K562 (cell line): ENCODE data around the gene PSMB8. TPM values are rescaled to one million over a fixed set of nuclear protein-coding genes. Genes with fewer than 3 reads are reported as not detected.
A peak's percentile ranks its signal among the peaks of the same experiment; 100 is the strongest.

Source experiments
- ASH1L ChIP-seq: fragments of 450-650 bp; IDR thresholded peaks from 2 replicates; pipeline ENCODE4 v1.6.1; 2018; ENCODE audit warnings: borderline replicate concordance, mild to moderate bottlenecking, low read depth; ENCODE audit not compliant: partially characterized antibody
- ATF1 ChIP-seq, 2 experiments: fragments of 450-650 bp in 1 of 2; IDR thresholded peaks; 2 replicates each; pipeline ENCODE4 v1.6.1; 2016; ENCODE audit warnings: missing compliant biosample characterization in 1 of 2, missing genetic modification characterization in 1 of 2
- BACH1 ChIP-seq: fragments of 200-800 bp; sonication (Bioruptor generic); IDR thresholded peaks from 2 replicates; pipeline ENCODE4 v1.6.1; 2016; ENCODE audit warnings: missing genetic modification characterization, missing compliant biosample characterization
- BCOR ChIP-seq: fragments of 450-650 bp; IDR thresholded peaks from 2 replicates; pipeline ENCODE4 v1.6.1; 2016
- CREM ChIP-seq: IDR thresholded peaks from 2 replicates; pipeline ENCODE4 v1.6.1; 2014; ENCODE audit warnings: antibody characterized with exemption, low read depth
- GTF2F1 ChIP-seq: IDR thresholded peaks from 2 replicates; pipeline ENCODE4 v1.6.1; 2011; ENCODE audit warnings: low read depth, low read length, improper control_type of control experiment
- MAFK ChIP-seq: IDR thresholded peaks from 2 replicates; pipeline ENCODE4 v1.6.1; 2011; ENCODE audit warnings: low read length, improper control_type of control experiment
- RBM25 ChIP-seq: fragments of 200-400 bp; formaldehyde crosslinking; IDR thresholded peaks from 2 replicates; pipeline ENCODE4 v1.6.1; 2018; ENCODE audit warnings: low read length, low read depth, moderate library complexity; ENCODE audit not compliant: severe bottlenecking
- RFX5 ChIP-seq: IDR thresholded peaks from 2 replicates; pipeline ENCODE4 v1.6.1; 2011; ENCODE audit warnings: low read depth, mild to moderate bottlenecking, improper control_type of control experiment, low read length
- SRSF1 ChIP-seq: fragments of 200-400 bp; formaldehyde crosslinking; IDR thresholded peaks from 2 replicates; pipeline ENCODE4 v1.6.1; 2017; ENCODE audit warnings: mild to moderate bottlenecking, low read depth, low read length, moderate library complexity
- STAG1 ChIP-seq: sonication (generic); formaldehyde crosslinking; IDR thresholded peaks from 2 replicates; pipeline ENCODE4 v1.5.0; 2020; ENCODE audit warnings: missing genetic modification reagents, borderline replicate concordance
- TBP ChIP-seq: optimal IDR thresholded peaks from 2 replicates; pipeline ENCODE3; 2011; ENCODE audit warnings: low read depth, low read length, improper control_type of control experiment
- ZNF445 ChIP-seq: fragments of 250-450 bp; sonication (Bioruptor Pico); IDR thresholded peaks from 2 replicates; pipeline ENCODE4 v1.4.0; 2020; ENCODE audit warnings: low read depth, mild to moderate bottlenecking, moderate library complexity
- ZSCAN29 ChIP-seq: fragments of 450-650 bp; IDR thresholded peaks from 2 replicates; pipeline ENCODE4 v1.6.1; 2017
- polyA plus RNA-seq, 8 experiments: library from polyadenylated mRNA; depleted of rRNA in 4 of 8; stranded (reverse) in 5 of 8; unstranded in 3 of 8; fragments of >200 nt; fragmentation: Nextera tagmentation in 2 of 8; fragmentation: Illumina TruSeq in 1 of 8; extraction: Ambion mirVana in 2 of 8; extraction: Trizol in 1 of 8; gene quantifications; 2 replicates each; pipeline versions ENCODE4 v1.2.1 to v1.2.3, GENCODE V29; 2011 to 2014; ENCODE audit warnings: inconsistent platforms in 1 of 8, missing spikeins in 1 of 8
- total RNA-seq, 7 experiments: library from RNA; depleted of rRNA in 6 of 7; stranded (reverse); fragments of >200 nt in 6 of 7; fragmentation: Illumina TruSeq in 2 of 7; extraction: Trizol in 2 of 7; gene quantifications; 2 replicates each; pipeline versions ENCODE4 v1.2.1 to v1.2.3, GENCODE V29; 2011 to 2021; ENCODE audit warnings: low replicate concordance in 1 of 7
- TF ChIP-seq, protein P1 (sequence below): fragments of 450-650 bp; IDR thresholded peaks from 2 replicates; pipeline ENCODE4 v1.6.1; 2016; ENCODE audit warnings: mild to moderate bottlenecking, moderate library complexity
- TF ChIP-seq, protein P2 (sequence below), 2 experiments: fragments of 450-650 bp in 1 of 2; sonication (generic) in 1 of 2; formaldehyde crosslinking in 1 of 2; IDR thresholded peaks in 1 of 2; conservative IDR thresholded peaks in 1 of 2; 2 replicates each; pipeline versions ENCODE4 v1.6.1 to v1.8.1; 2016 to 2023; ENCODE audit warnings: mild to moderate bottlenecking in 2 of 2, moderate library complexity in 2 of 2, inconsistent platforms in 1 of 2, missing genetic modification reagents in 1 of 2
- TF ChIP-seq, protein P3 (sequence below): fragments of 450-650 bp; IDR thresholded peaks from 2 replicates; pipeline ENCODE4 v1.6.1; 2016; ENCODE audit warnings: low read depth, mild to moderate bottlenecking, moderate library complexity

PSMB8 gene
- total and polyA plus RNA-seq, 9 of the 15 experiments (the other 6 are each of a cell fraction or from before 2014, with no cell fraction given): 0.71 to 4.0 (median 2.4) TPM

DNA sequence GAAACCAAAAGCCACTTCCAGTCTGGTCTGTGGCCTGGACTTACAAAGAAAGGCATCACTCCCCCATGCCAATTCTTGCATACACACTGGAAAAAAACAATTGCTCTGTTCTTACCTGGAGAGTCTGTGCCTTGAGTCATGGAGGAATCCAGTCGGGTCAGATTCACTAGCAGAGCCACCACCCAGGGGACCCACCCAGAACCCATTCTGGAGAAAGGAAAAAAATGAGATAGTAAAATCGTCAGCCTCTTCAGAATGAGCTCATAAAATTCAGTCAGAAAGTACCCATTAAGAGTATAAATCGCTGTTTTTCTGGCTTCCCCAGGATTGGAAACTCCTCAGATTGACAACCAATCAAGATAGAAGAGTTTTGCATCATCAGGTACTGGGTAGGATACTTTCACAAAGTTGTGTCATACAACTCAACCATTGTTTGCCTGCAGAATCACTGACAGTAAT, 27.1 kb downstream of the PSMB8 start, which contains the start of gene HLA-DOB (continued):
- TF ChIP-seq, protein P1, sequence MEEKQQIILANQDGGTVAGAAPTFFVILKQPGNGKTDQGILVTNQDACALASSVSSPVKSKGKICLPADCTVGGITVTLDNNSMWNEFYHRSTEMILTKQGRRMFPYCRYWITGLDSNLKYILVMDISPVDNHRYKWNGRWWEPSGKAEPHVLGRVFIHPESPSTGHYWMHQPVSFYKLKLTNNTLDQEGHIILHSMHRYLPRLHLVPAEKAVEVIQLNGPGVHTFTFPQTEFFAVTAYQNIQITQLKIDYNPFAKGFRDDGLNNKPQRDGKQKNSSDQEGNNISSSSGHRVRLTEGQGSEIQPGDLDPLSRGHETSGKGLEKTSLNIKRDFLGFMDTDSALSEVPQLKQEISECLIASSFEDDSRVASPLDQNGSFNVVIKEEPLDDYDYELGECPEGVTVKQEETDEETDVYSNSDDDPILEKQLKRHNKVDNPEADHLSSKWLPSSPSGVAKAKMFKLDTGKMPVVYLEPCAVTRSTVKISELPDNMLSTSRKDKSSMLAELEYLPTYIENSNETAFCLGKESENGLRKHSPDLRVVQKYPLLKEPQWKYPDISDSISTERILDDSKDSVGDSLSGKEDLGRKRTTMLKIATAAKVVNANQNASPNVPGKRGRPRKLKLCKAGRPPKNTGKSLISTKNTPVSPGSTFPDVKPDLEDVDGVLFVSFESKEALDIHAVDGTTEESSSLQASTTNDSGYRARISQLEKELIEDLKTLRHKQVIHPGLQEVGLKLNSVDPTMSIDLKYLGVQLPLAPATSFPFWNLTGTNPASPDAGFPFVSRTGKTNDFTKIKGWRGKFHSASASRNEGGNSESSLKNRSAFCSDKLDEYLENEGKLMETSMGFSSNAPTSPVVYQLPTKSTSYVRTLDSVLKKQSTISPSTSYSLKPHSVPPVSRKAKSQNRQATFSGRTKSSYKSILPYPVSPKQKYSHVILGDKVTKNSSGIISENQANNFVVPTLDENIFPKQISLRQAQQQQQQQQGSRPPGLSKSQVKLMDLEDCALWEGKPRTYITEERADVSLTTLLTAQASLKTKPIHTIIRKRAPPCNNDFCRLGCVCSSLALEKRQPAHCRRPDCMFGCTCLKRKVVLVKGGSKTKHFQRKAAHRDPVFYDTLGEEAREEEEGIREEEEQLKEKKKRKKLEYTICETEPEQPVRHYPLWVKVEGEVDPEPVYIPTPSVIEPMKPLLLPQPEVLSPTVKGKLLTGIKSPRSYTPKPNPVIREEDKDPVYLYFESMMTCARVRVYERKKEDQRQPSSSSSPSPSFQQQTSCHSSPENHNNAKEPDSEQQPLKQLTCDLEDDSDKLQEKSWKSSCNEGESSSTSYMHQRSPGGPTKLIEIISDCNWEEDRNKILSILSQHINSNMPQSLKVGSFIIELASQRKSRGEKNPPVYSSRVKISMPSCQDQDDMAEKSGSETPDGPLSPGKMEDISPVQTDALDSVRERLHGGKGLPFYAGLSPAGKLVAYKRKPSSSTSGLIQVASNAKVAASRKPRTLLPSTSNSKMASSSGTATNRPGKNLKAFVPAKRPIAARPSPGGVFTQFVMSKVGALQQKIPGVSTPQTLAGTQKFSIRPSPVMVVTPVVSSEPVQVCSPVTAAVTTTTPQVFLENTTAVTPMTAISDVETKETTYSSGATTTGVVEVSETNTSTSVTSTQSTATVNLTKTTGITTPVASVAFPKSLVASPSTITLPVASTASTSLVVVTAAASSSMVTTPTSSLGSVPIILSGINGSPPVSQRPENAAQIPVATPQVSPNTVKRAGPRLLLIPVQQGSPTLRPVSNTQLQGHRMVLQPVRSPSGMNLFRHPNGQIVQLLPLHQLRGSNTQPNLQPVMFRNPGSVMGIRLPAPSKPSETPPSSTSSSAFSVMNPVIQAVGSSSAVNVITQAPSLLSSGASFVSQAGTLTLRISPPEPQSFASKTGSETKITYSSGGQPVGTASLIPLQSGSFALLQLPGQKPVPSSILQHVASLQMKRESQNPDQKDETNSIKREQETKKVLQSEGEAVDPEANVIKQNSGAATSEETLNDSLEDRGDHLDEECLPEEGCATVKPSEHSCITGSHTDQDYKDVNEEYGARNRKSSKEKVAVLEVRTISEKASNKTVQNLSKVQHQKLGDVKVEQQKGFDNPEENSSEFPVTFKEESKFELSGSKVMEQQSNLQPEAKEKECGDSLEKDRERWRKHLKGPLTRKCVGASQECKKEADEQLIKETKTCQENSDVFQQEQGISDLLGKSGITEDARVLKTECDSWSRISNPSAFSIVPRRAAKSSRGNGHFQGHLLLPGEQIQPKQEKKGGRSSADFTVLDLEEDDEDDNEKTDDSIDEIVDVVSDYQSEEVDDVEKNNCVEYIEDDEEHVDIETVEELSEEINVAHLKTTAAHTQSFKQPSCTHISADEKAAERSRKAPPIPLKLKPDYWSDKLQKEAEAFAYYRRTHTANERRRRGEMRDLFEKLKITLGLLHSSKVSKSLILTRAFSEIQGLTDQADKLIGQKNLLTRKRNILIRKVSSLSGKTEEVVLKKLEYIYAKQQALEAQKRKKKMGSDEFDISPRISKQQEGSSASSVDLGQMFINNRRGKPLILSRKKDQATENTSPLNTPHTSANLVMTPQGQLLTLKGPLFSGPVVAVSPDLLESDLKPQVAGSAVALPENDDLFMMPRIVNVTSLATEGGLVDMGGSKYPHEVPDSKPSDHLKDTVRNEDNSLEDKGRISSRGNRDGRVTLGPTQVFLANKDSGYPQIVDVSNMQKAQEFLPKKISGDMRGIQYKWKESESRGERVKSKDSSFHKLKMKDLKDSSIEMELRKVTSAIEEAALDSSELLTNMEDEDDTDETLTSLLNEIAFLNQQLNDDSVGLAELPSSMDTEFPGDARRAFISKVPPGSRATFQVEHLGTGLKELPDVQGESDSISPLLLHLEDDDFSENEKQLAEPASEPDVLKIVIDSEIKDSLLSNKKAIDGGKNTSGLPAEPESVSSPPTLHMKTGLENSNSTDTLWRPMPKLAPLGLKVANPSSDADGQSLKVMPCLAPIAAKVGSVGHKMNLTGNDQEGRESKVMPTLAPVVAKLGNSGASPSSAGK: no peak
- TF ChIP-seq ZNF445 (CRISPR knock-in tag): no peak
- TF ChIP-seq BCOR: no peak
- no peak for TF ChIP-seq TBP
- no peak for TF ChIP-seq STAG1 (CRISPR knock-in tag)
- TF ChIP-seq, protein P2, sequence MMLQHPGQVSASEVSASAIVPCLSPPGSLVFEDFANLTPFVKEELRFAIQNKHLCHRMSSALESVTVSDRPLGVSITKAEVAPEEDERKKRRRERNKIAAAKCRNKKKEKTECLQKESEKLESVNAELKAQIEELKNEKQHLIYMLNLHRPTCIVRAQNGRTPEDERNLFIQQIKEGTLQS (IDR thresholded peaks at IDR 0.05): 0 out of 2 replicates have a peak, but pooled peaks have one; percentile 12
- TF ChIP-seq, protein P2 (CRISPR knock-in tag; conservative IDR thresholded peaks at IDR 0.05): no peak
- no peak for TF ChIP-seq ZSCAN29
- no peak for TF ChIP-seq MAFK
- no peak for TF ChIP-seq ASH1L
- no peak for TF ChIP-seq ATF1 (CRISPR knock-in tag; IDR thresholded peaks at IDR 0.05)
- peak; percentile 64 for TF ChIP-seq ATF1 (tag; IDR thresholded peaks at IDR 0.05)
- TF ChIP-seq, protein P3, sequence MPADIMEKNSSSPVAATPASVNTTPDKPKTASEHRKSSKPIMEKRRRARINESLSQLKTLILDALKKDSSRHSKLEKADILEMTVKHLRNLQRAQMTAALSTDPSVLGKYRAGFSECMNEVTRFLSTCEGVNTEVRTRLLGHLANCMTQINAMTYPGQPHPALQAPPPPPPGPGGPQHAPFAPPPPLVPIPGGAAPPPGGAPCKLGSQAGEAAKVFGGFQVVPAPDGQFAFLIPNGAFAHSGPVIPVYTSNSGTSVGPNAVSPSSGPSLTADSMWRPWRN: no peak
- TF ChIP-seq GTF2F1: no peak
- no peak for TF ChIP-seq BACH1 (tag)
- TF ChIP-seq RFX5: peak; percentile 95
- peak; percentile 48; the same call in 1 of the 2 replicates for TF ChIP-seq CREM
- TF ChIP-seq SRSF1: no peak
- TF ChIP-seq RBM25: no peak
